Vagina (tissue), 2 donors: Measurements from ENCODE around the gene MAP1LC3B. TPM values are rescaled to one million over a fixed set of nuclear protein-coding genes. Genes with fewer than 3 reads are reported as not detected.

ENCODE experiments used
- DNase-seq, 2 donors: peaks; one replicate each; pipeline ENCODE4 v3.0.0-alpha.2; 2017; ENCODE audit errors: extremely low spot score in 2 of 2
- H3K27ac ChIP-seq: fragments of 200-600 bp; sonication (generic); one replicate; pipeline ENCODE4 v1.5.1; 2019
- H3K27me3 ChIP-seq: fragments of 200-600 bp; sonication (generic); one replicate; pipeline ENCODE4 v1.5.1; 2019
- H3K36me3 ChIP-seq, 2 donors: fragments of 200-600 bp; sonication (generic); one replicate each; pipeline ENCODE4 v1.5.1; 2017 to 2019
- H3K4me1 ChIP-seq: fragments of 200-600 bp; sonication (generic); one replicate; pipeline ENCODE4 v1.5.1; 2019
- H3K4me3 ChIP-seq, 2 donors: fragments of 200-600 bp; sonication (generic); 1 replicate in 1 of 2; 2 replicates in 1 of 2; pipeline ENCODE4 v1.5.1; 2016 to 2019
- H3K9me3 ChIP-seq: fragments of 200-600 bp; sonication (generic); one replicate; pipeline ENCODE4 v1.5.1; 2019
- CTCF ChIP-seq, 3 experiments: fragments of 450-650 bp in 2 of 3; fragments of 200-600 bp in 1 of 3; sonication (generic) in 1 of 3; IDR thresholded peaks; one replicate each; pipeline ENCODE4 v1.5.1; 2017 to 2019; ENCODE audit warnings: antibody characterized with exemption in 3 of 3, mild to moderate bottlenecking in 2 of 3, moderate library complexity in 2 of 3
- POLR2A ChIP-seq, 2 donors: fragments of 450-650 bp; IDR thresholded peaks; one replicate each; pipeline ENCODE4 v1.6.1; 2017; ENCODE audit warnings: antibody characterized with exemption in 2 of 2, mild to moderate bottlenecking in 2 of 2, moderate library complexity in 2 of 2
- POLR2AphosphoS5 ChIP-seq, 2 donors: sonication (generic); formaldehyde crosslinking; IDR thresholded peaks; one replicate each; pipeline ENCODE4 v1.9.0; 2017; ENCODE audit warnings: antibody characterized with exemption in 2 of 2, mild to moderate bottlenecking in 2 of 2, low read depth in 1 of 2; ENCODE audit not compliant: insufficient read depth in 1 of 2
- intact Hi-C: fragments of 100-400 bp; cut with DNase I; formaldehyde crosslinking; loops from one replicate; pipeline ENCODE4 v1.15.1; 2023
- total RNA-seq: library from RNA; depleted of rRNA; stranded (reverse); fragments of >200 nt; gene quantifications from one replicate; pipeline ENCODE4 v1.2.3, GENCODE V29; 2016

Gene MAP1LC3B
- total RNA-seq, 1 donor from 2014 or later, result 44.9 TPM

GRCh38 chr16:87420026-87421002, 28.2 kb downstream of the MAP1LC3B start:
- Histone ChIP-seq H3K4me3 (no peak overlapping the region), H3K36me3 (peaks cover 0 to 57% of the 10 kb centered on the region in 2 donors), H3K27ac (no peak overlapping the region), H3K9me3 (no peaks in the 10 kb centered on the region), H3K27me3 (no peaks in the 10 kb centered on the region), H3K4me1 (no peaks in the 10 kb centered on the region)
- no peak for TF ChIP-seq CTCF (IDR thresholded peaks at IDR 0.05)
- TF ChIP-seq POLR2A (IDR thresholded peaks at IDR 0.05), result no peak
- TF ChIP-seq POLR2AphosphoS5 (IDR thresholded peaks at IDR 0.05; ENCODE audit: insufficient read depth in 1 of 2, low read depth in 1 of 2), result no peak
- no peak for DNase-seq
- intact Hi-C loops, result loop anchor here (10.0 kb wide), 1 partner anchor 144 kb away; no protein-coding TSS in a partner anchor

- intact Hi-C loops, result loop anchor here (10.0 kb wide), 1 partner anchor 144 kb away; no protein-coding TSS in a partner anchor
These were observed 29.1 kb downstream of the MAP1LC3B start for GRCh38 chr16:87421003-87421912.

GRCh38 chr16:87422106-87422505, 30.0 kb downstream of the MAP1LC3B start:
- Histone ChIP-seq H3K4me3 (no peak overlapping the region), H3K4me1 (no peaks in the 10 kb centered on the region), H3K36me3 (peaks cover 0 to 52% of the 10 kb centered on the region in 2 donors), H3K9me3 (no peaks in the 10 kb centered on the region), H3K27me3 (no peaks in the 10 kb centered on the region), H3K27ac (no peak overlapping the region)
- DNase-seq, result no peak
- intact Hi-C loops, result loop anchor here (10.0 kb wide), 1 partner anchor 143 kb away; no protein-coding TSS in a partner anchor
- TF ChIP-seq POLR2AphosphoS5 (IDR thresholded peaks at IDR 0.05; ENCODE audit: insufficient read depth in 1 of 2, low read depth in 1 of 2) (no peak), POLR2A (IDR thresholded peaks at IDR 0.05) (no peak), CTCF (IDR thresholded peaks at IDR 0.05) (no peak)

More at GRCh38 chr16:87421003-87421912, 29.1 kb downstream of the MAP1LC3B start:
- no peaks in the 10 kb centered on the region for H3K4me1 ChIP-seq
- TF ChIP-seq POLR2AphosphoS5 (IDR thresholded peaks at IDR 0.05; ENCODE audit: insufficient read depth in 1 of 2, low read depth in 1 of 2) (no peak), CTCF (IDR thresholded peaks at IDR 0.05) (no peak), POLR2A (IDR thresholded peaks at IDR 0.05) (no peak)
- H3K27me3 ChIP-seq, result no peaks in the 10 kb centered on the region
- H3K27ac ChIP-seq, result no peak overlapping the region
- H3K9me3 ChIP-seq, result no peaks in the 10 kb centered on the region
- H3K36me3 ChIP-seq, result peaks cover 0 to 57% of the 10 kb centered on the region in 2 donors
- H3K4me3 ChIP-seq, result no peak overlapping the region
- DNase-seq, result no peak

GRCh38 chr16:87423429-87423828, 31.3 kb downstream of the MAP1LC3B start:
- intact Hi-C loops, result loop anchor here (10.0 kb wide), 1 partner anchor 141 kb away; no protein-coding TSS in a partner anchor
- Histone ChIP-seq H3K27me3 (no peaks in the 10 kb centered on the region), H3K9me3 (no peaks in the 10 kb centered on the region), H3K4me3 (no peak overlapping the region), H3K36me3 (peaks cover 0 to 44% of the 10 kb centered on the region in 2 donors), H3K27ac (no peak overlapping the region), H3K4me1 (no peaks in the 10 kb centered on the region)
- TF ChIP-seq POLR2A (IDR thresholded peaks at IDR 0.05) (no peak), CTCF (IDR thresholded peaks at IDR 0.05) (no peak), POLR2AphosphoS5 (IDR thresholded peaks at IDR 0.05; ENCODE audit: insufficient read depth in 1 of 2, low read depth in 1 of 2) (no peak)
- DNase-seq, result no peak
